UCSD-AML1 (cell line): Measurements from ENCODE around the gene SRRM5.
A peak's percentile ranks its signal among the peaks of the same experiment; 100 is the strongest.
"Not testable (repeated sequence)": the region's sequence is repeated elsewhere in the genome, so short reads cannot be mapped to it uniquely, and the experiment has no call there.

ENCODE experiments used
- DNase-seq: peaks from one replicate; lab custom pipeline; 2025; ENCODE audit not compliant: unreplicated experiment; lab: John Stamatoyannopoulos, UW

The SRRM5 gene, protein sequence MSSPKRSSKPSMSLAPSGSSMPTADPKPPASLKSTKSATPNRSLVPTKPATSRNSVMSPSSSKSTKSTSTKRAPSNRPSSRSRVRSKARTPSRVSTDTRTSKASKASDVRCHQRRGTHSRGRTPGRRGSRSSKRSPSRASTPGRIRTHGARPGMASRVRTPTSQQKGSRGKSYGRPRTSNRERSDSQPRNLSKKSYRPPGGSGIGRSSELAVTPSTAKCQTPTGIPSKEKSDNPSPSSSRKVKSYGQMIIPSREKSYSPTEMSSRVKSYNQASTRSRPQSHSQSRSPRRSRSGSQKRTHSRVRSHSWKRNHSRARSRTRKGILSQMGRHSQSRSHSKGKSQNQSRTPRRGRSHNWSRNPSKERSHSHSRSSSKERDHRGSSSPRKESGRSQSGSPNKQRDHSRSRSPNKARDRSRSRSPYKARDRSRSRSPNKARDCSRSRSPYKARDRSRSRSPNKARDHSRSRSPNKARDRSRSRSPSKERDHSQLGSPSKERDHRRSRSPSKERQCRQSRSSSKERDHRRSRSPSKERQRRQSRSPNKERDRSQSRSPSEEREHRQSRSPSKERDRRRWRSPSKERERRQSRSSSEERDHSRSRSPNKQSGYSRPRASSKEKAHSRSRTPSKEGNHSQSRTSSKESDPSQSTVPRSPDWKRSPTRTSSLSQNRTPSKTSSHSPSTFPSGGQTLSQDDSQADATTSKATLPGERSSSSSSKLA

DNA sequence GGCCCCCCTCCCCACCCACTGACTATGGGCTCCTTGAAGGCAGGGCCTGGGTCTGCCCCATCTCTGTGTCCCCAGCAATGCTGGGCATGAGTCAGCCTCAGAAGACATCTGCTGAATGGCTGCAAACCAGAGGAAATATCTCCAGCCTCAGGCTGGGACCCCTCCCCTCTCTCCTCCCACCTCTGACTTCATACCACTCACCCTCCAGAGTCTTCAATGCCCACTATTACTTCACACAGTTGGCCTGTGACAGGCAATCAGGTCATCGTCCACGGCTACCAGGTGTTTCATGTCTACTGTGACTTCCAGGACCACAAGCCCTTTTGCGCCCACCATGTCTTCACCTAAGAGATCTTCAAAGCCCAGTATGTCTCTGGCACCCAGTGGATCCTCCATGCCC lies at the start of gene SRRM5:
Gene SRRM5, plus strand, starts transcription at position 301 of the 400 bp plus-strand sequence. Its CDS starts 34 bp downstream, at position 335.
- DNase-seq, result no peak

DNA sequence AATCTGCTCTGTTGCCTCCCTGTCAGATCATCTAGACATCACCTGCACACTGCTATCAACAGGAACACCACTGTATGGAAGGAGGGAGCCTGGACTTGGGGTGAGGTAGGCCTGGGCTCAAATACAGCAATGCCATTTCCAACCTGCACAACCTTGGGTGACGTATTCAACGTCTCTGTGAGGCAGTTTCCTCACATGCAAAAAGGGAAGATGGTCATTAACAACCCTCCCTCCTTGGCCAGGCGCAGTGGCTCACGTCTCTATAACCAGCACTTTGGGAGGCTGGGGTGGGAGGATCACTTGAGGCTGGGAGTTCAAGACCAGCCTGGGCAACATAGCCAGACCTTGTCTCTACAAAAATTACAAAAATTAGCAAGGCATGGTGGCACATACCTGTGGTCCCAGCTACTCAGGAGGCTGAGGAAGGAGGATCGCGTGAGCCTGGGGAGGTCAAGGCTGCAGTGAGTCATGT lies 49.6 kb upstream of the SRRM5 start:
- no peak for DNase-seq

DNA sequence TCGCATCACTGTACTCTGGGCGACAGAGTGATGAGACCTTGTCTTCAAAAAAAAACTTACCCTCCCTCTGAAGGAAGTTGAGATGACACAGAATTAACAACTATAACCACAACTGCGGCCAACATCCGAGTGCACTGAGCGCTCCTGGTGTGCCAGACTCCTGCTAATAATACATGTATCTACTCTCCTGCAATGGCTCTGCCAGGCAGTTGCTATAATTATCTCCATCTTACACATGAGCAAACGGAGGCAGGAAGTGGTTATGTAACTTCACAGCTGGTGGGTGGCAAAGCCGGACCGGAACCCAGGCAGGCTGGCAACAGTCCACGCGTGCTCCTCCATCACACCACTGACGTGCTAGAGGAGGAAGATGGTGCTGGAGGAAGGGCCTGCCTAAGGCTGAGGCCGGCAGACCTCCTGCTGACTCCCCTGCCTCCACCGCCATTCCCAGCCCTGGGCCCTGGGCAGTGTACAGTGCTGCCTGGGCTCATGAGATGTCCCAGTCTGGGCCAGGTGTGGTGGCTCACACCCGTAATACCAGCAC lies 49.1 kb upstream of the SRRM5 start:
- DNase-seq, result peak; percentile 90

DNA sequence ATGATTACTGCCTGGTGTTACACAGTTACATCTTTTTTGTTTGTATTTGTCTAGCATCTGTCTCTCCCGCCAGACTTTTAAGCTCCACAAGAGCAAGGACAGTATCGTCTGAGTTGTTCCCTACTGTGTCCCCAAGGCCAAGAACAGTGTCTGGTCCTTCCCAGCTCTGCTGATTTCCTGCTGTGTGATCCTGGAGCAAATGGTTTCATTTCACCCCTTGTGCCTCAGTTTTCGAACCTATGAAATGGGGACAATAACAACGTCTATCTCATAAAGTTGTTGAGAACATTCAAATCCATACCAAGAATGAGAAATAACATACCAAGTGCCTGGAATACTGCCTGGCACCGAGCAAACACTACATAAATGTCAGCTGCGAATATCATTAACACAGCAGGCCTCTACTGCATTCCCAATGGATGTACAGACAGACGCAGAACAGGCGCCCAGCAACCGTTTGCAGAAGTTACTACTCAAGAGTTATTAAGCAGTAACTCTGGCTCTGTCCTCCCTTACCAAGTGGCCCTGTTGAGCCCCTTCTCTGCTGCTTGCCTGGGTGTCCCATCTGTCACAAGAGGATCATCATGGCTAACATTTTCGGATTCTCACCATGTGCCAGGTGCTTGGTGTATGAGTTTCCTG lies 48.0 kb upstream of the SRRM5 start:
- no peak for DNase-seq

DNA sequence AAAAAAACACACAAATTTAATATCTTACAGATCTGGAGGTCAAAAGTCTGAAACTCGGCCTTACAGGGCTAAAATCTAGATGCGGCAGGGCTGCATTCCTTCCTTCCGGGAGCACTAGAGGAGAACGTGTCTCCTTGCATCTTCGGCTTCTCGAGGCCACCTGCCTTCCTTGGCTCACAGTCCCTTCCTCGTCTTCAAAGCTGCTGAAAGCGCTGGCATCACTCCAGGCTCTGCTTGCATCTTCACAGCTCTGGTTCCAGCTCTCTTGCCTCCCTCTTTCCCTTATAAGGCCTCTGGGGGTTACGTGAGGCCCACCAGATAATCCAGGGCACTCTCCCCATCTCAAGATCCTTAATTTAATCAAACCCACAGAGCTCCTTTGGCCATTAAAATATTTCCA lies 47.1 kb upstream of the SRRM5 start:
- no peak for DNase-seq

DNA sequence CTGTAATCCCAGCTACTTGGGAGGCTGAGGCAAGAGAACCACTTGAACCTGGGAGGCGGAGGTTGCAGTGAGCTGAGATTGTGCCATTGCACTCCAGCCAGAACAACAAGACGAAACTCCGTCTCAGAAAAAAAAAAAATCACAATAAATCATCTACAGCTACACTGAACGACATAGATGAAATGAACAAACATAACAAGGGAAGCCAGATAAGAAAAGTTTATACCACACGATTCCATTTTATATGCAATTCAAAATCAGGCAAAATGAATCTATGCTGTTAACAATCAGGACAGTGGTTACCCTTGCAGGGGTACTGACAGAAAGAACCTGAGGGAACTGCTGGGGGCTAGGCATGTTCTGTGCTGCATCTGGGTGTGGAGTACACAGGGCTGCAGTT lies 42.2 kb upstream of the SRRM5 start:
- DNase-seq, result no peak

DNA sequence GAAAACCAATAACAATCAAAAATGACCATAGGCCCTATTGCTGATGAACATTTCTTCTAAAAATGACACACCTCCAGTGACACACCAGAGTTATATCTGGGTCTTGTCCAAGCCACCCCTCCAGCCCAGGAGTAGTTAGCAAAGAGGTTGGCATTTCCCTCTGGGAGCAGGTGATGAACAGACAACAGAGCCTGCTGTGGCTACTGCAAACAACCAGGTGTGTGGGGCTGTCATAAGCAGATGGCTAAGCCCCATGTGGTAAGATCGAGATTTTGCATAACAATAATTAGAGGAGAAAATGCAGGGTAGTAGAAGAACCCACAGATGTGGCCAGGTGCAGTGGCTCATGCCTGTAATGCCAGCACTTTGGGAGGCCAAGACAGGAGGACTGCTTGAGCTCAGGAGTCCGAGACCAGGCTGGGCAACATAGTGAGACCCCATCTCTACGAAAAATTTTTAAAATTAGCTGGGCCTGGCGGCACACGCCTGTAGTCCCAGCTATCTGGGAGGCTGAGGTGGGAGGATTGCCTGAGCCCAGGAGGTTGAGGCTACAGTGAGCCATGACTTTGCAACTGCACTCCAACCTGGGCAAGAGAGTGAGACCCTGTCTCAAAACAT lies 41.6 kb upstream of the SRRM5 start:
- DNase-seq, result no peak

DNA sequence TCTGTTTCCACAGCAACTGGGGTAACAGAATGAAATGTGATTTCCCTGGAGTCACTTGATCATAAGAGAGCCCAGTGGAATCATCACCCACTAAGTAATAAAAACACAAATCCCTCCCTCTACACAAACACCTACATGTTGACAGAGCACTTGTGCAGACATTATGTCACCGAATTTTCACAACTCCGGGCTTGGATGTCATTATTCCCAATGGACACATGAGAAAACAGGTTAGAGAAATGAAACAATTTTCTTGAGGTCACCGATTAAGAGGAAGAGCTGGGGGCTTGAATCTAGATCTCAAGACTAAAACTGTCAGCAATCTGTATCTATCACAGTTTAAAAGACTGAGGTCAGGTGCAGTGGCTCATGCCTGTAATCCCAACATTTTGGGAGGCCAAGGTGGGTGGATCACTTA lies 39.7 kb upstream of the SRRM5 start:
- no peak for DNase-seq

DNA sequence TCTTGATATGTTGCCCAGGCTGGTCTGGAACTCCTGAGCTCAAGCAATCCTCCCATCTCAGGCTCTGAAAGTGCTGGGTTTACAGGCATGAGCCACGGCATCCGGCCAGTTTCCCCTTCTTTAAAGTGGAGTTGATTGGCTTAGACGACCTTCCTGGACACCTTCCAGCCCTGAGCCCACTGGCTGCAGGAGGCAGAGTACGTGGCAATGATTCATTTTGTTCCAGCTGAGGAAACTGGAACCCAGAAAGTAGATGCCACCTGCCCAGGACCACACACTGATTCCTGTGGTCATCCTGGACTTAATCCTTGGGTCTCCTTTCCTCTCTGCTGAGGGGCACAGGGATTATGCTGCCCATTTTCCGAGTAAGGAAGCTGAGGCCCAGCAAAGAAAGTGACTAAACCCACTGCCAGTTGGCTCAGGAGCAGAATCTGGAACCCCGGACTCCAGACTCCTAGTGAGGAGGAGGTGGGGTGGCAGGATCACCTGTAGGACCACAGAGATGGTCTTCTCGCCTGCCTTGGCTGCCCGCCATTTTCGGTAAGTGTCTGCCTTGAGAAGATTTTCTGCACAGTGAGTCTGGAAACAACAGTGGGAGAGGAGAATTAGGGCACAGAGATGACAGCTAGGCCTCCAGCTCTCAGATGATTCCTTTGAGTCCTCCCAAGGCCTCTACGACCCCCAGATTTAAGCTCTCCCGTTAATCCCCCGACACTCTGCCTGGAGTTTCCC lies 37.3 kb upstream of the SRRM5 start:
- no peak for DNase-seq

DNA sequence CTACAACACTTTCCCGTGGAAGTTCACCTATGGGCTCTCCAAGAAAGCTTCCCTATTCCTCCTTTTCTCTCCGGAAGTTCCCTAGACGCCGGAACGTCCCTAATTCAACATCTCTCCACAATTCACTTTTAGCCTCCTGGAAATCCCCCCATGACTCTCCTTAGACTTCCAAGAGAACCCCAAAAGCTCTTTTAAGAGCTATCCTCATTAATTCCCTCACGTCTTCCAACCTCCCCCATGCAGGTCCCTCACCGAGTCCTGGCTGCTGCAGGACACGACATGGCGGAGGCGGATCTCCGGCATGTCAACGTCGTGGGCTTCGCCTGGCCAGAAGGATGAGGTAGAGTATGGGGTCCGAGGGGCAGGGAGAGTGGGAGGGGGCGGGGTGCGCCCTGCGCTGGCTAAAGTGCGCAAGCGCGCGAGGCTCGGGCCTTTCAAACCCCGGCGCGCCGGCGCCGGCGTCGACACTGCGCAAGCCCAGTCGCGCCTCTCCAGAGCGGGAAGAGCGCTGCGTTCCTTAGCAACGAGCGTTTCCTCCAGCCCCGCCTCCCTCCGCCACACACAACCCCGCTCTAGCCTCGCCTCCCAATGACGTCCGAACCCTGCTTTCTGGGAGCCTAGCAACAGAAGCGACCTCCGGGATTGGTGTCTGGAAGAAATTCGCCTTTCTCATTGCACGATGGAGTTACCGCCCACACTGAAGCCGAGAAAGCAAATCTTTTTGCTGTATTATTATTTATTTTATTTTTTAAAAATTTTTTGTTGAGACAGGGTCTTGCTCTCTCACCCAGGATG lies 36.5 kb upstream of the SRRM5 start, which contains the start of the genes PINLYP and XRCC1:
Gene PINLYP, plus strand, starts transcription at position 646 of the 795 bp plus-strand sequence. CDS start 1,391 bp downstream, outside the sequence.
Gene XRCC1, minus strand, starts transcription at position 372 of the 795 bp plus-strand sequence. Its CDS starts 69 bp downstream, at position 303.
- peak; percentile 98 for DNase-seq

DNA sequence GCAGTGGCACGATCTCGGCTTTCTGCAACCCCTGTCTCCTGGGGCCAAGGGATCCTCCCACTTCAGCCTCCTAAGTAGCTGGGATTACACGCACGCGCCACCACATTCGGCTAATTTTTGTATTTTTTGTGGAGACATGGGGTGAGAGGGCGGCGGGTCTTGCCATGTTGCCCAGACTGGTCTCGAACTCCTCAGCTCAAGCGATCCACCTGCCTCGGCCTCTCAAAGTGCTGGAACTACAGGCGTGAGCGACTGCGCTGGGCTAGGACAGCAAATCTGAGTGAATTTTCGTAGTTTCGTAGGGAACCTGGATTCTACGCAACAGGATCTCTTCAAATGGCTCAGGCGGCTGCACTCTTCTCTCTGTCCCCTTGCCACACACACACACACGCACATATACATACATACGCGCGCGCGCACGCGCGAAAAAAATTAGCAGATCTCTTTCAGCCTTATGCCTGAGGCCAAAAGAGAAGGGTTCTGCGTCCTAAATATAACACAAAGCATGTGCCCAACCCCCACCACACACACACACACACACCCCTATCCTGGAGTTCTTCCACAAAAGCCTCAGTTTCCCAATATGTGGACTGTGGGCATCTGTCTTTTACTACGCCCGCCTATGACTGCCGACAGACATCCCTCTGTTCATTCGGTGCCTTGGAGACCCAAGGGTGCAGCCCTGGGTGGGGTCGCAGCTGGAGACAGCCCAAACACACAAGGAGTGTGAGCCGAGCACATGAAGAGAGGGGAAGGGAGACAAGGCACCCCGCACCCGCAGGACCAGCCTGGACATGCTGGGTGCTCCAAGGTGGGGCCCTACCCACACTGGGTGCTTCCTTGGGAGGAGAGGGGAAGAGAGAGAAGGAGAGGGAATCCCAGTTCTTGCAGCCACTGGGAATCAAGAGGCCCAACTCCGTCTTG lies 35.7 kb upstream of the SRRM5 start:
- no peak for DNase-seq

DNA sequence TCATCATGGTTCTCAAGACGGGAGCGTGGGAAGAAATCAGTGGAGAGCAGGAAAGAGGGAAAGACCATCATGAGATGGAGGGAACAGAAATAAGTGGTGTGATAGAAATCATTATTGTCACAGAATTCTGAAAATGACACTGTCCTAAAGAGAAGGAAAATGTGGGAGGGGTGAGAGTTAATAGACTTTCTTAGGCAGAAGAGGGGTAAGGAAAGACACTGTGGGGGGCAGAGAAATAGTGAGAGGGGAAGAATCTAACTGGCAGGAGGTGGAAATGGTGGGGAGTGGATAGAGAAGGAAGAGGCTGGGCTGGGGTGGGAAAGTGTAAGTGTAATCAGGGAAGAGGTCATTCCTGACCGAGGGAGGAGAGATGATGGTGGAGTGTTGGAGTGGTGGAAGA lies 33.1 kb upstream of the SRRM5 start:
- no peak for DNase-seq

DNA sequence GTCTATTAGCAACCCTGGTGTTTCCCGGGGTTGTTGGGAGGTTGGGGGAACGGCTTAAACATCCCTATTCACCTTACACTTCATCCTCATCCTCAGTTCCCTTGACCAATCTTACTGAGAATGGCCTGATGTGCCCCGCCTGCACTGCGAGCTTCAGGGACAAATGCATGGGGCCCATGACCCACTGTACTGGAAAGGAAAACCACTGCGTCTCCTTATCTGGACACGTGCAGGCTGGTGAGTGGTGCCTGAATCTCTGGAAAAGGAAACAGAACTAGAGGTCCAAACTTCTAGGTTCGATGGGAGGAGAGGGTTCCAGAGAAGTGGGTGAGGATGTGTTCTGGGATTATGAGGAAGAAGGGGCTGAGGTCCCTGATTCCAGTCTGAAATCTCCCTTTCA lies 30.4 kb upstream of the SRRM5 start:
- peak; percentile 15 for DNase-seq

DNA sequence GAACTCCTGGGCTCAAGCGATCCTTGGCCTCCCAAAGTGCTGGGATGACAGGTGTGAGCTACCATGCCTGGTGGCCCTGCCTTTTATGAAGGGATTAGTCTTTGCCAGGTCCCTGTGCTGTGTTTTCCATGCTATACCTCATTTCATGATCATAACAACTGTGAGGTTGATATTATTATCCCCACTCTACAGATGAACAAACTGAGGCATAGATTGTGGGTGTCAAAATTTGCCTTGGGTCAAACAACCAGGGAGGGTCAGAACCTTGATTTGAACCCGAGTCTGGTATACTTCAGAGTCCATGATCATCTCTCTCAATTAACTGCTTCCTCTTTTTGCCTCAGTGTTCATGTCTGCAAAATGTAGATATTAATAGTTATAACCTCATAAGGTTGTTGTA lies 29.4 kb upstream of the SRRM5 start:
- no peak for DNase-seq

DNA sequence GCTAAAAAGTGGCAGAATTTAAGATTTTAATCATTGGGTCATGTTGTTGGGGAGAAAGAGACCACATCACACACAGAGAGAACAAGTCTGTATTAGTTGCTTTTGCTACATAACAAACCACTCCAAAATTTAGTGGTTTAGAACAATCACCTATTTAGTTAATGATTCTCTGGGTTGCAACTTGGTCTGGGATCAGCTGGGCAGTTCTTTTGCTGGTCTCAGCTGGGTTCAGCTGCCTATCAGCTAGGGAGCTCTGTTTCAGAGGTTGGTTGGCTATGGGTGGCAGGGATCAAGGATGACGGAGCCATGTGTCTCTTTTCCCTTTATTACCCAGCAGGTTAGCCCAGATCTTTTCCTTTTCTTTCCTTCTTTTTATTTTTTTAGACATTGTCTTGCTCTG lies 27.4 kb upstream of the SRRM5 start:
- DNase-seq, result no peak

DNA sequence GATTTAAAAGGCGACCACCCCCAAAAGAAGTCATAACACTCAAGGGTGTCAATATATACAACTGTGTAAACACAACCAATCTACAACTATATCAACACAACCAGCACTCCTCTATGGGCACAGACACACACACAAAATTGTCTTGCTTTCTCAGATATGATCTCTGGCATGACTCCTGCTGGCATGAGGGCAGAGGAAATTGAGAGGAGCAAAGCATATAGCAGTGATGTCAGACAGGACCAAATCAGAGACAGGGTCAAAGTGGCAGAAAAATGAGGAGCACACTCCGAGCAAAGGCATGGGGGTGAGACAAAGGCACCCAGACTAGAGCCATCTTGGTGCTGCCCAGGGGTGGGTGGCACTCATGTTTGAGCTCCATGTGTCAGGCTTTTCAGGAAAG lies 25.5 kb upstream of the SRRM5 start:
- no peak for DNase-seq

DNA sequence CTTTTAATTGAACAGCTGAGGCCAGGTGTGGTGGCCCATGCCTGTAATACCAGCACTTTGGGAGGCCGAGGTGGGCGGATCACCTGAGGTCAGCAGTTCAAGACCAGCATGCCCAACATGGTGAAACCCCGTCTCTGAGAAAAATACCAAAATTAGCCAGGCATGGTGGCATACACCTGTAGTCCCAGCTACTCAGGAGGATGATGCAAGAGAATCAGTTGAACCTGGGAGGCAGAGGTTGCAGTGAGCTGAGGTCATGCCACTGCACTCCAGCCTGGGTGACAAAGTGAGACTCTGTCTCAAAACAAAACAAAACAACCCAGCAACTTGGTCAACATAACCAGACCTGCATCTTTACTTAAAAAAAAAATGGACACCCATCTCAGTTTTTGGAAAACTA lies 24.9 kb upstream of the SRRM5 start:
- not testable (repeated sequence) for DNase-seq

DNA sequence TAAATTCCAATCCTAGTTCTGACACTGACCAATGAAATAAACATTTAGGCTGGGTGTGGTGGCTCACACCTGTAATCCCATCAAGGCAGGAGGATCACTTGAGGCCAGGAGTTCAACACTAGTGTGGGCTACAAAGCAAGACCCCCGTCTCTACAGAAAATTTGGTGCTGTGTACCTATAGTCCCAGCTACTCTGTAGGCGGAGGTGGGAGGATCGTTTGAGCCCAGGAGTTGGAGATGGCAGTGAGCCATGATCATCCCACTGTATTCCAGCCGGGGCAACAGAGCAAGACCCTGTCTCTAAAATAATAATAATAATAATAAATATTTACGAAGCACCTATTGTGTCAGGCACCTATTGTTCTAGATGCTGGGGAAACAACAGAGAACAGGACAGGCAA lies 22.6 kb upstream of the SRRM5 start:
- no peak for DNase-seq
